GM23248 (cell line): ENCODE results near the gene BTBD2. TPM values are rescaled to one million over a fixed set of nuclear protein-coding genes. Genes with fewer than 3 reads are reported as not detected.

ENCODE experiments used
- DNase-seq: peaks from one replicate; pipeline ENCODE4 v3.0.0-alpha.2; 2015
- H2AFZ ChIP-seq: fragments of 200-600 bp; sonication (generic); 2 replicates; pipeline ENCODE4 v1.6.1; 2016; ENCODE audit warnings: antibody characterized with exemption
- H3F3A ChIP-seq: fragments of 200-600 bp; sonication (generic); 2 replicates; pipeline ENCODE4 v1.6.1; 2016; ENCODE audit warnings: mild to moderate bottlenecking, antibody characterized with exemption, mixed run types; ENCODE audit not compliant: insufficient read depth
- H3K27ac ChIP-seq: fragments of 200-600 bp; sonication (generic); 2 replicates; pipeline ENCODE4 v1.5.1; 2016; ENCODE audit warnings: mild to moderate bottlenecking
- H3K27me3 ChIP-seq: fragments of 200-600 bp; sonication (generic); replicated peaks from 2 replicates; pipeline ENCODE4 v1.6.1; 2016; ENCODE audit warnings: mild to moderate bottlenecking; ENCODE audit not compliant: insufficient read depth
- H3K36me3 ChIP-seq: fragments of 200-600 bp; sonication (generic); 2 replicates; pipeline ENCODE4 v1.6.1; 2016; ENCODE audit warnings: low read depth, mild to moderate bottlenecking
- H3K4me1 ChIP-seq: fragments of 200-600 bp; sonication (generic); 2 replicates; pipeline ENCODE4 v1.6.1; 2016; ENCODE audit warnings: mild to moderate bottlenecking; ENCODE audit not compliant: insufficient read depth
- H3K4me2 ChIP-seq: fragments of 200-600 bp; sonication (generic); one replicate; pipeline ENCODE4 v1.6.1; 2016; ENCODE audit warnings: mild to moderate bottlenecking; ENCODE audit not compliant: unreplicated experiment
- H3K4me3 ChIP-seq: fragments of 200-600 bp; sonication (generic); 2 replicates; pipeline ENCODE4 v1.5.1; 2016; ENCODE audit warnings: mild to moderate bottlenecking
- H3K79me2 ChIP-seq: fragments of 200-600 bp; sonication (generic); 2 replicates; pipeline ENCODE4 v1.6.1; 2016; ENCODE audit warnings: mild to moderate bottlenecking; ENCODE audit not compliant: insufficient read depth
- H3K9ac ChIP-seq: fragments of 200-600 bp; sonication (generic); 2 replicates; pipeline ENCODE4 v1.6.1; 2016; ENCODE audit warnings: mild to moderate bottlenecking
- H3K9me2 ChIP-seq: fragments of 200-600 bp; sonication (generic); 2 replicates; pipeline ENCODE4 v1.6.1; 2016; ENCODE audit warnings: mixed run types, mild to moderate bottlenecking, moderate library complexity; ENCODE audit not compliant: insufficient read depth
- H3K9me3 ChIP-seq: fragments of 200-600 bp; sonication (generic); one replicate; pipeline ENCODE4 v1.6.1; 2017; ENCODE audit warnings: low read depth
- H4K20me1 ChIP-seq: fragments of 200-600 bp; sonication (generic); 2 replicates; pipeline ENCODE4 v1.6.0; 2016; ENCODE audit not compliant: insufficient read depth
- EZH2 ChIP-seq: fragments of 200-600 bp; sonication (generic); IDR thresholded peaks from 2 replicates; pipeline ENCODE4 v1.6.1; 2018; ENCODE audit warnings: antibody characterized with exemption, mild to moderate bottlenecking; ENCODE audit not compliant: insufficient read depth, poor library complexity, severe bottlenecking
- EZH2phosphoT487 ChIP-seq: fragments of 200-600 bp; sonication (generic); IDR thresholded peaks from 2 replicates; pipeline ENCODE4 v1.6.1; 2018; ENCODE audit warnings: antibody characterized with exemption, moderate library complexity, mild to moderate bottlenecking, low read depth; ENCODE audit not compliant: insufficient read depth
- WGBS, 2 experiments: methylation state at CpG; one replicate each; pipeline ENCODE4 v1.1.6; 2015 to 2017; ENCODE audit warnings: low lambda C conversion rate in 2 of 2, low coverage in 1 of 2; ENCODE audit errors: missing lambda C conversion rate in 2 of 2; 5-methylcytosine and 5-hydroxymethylcytosine counted together
- in situ Hi-C: fragments of 300-500 bp; cut with MboI; formaldehyde crosslinking; loops from 2 replicates; pipeline ENCODE4 v1.15.0; 2020
- polyA plus RNA-seq: library from polyadenylated mRNA; unstranded; fragments of >200 nt; fragmentation: Nextera tagmentation; extraction: Ambion mirVana; gene quantifications from 2 replicates; pipeline ENCODE4 v1.2.1, GENCODE V29; 2016
- total RNA-seq: library from RNA; depleted of rRNA; stranded (reverse); fragments of >200 nt; shearing (Covaris generic); gene quantifications from 2 replicates; pipeline ENCODE4 v1.2.3, GENCODE V29; 2014

BTBD2 gene
- total and polyA plus RNA-seq, 2 experiments from 2014 or later = 6.8 to 69.5 TPM

DNA sequence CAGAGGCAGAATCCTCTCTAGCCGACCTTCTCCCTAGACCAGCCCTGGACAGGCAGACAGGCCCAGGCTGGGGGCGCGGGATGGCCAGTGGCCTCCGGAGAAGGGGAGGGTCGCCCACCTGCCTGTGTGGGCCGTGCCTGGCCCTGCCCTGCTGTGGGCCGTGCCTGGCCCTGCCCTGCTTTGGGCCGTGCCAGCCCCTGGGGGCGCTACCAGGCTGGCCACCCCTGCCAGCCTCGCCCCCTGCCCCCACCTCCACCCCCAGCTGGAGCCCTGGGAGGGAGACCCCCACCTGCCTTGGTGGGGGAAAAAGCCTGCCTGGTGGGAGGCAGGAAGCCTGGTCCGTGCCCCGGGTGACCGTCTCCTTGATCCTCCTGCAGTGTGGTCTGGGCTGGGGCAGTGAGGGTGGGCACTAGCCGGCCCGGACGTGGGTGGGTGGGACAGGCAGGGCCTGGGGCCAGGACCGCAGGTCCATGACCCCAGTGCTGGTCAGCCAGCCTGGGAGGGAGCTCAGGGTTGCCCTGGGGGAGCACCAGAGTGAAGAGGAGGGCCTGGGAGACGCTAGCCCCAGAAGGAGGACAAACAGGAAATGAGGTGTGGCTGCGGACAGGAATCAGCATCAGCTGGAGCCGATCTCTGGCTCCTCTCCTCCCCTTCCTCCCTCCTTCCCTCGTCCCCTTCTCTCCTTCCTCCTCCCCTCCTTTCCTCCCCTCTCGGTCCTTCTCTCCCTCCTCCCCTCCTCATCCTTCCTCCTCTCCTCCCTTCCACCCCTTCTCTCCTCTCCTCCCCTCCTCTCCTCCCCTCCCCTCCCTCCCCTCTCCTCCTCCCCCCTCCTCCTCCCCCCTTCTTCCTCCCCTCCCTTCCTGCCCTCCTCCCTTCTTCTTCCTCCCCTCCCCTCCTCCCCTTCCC is 40.7 kb upstream of the BTBD2 start:
- no peaks in the 10 kb centered on the region for H3K9me2 ChIP-seq
- H3K27me3 ChIP-seq = no peaks in the 10 kb centered on the region
- H3K4me1 ChIP-seq = peaks cover 30% of the 10 kb centered on the region
- peak overlapping the region; percentile 87 for H3K9ac ChIP-seq
- H3K27ac ChIP-seq = peak overlapping the region; percentile 76
- in situ Hi-C loops = no loop called here
- H2AFZ ChIP-seq = peak overlapping the region; percentile 71
- H3K4me2 ChIP-seq = peak overlapping the region; percentile 65
- peak; percentile 78 for DNase-seq
- TF ChIP-seq EZH2phosphoT487 (no peak), EZH2 (no peak)
- H4K20me1 ChIP-seq = no peaks in the 10 kb centered on the region
- H3K9me3 ChIP-seq = no peaks in the 10 kb centered on the region
- H3K79me2 ChIP-seq = no peaks in the 10 kb centered on the region
- 8 to 23% methylated on average over 7 to 21 of the region's 22 CpGs for WGBS, 2 experiments
- no peaks in the 10 kb centered on the region for H3K36me3 ChIP-seq
- peaks cover 11% of the 10 kb centered on the region for H3F3A ChIP-seq
- peak overlapping the region; percentile 63 for H3K4me3 ChIP-seq

DNA sequence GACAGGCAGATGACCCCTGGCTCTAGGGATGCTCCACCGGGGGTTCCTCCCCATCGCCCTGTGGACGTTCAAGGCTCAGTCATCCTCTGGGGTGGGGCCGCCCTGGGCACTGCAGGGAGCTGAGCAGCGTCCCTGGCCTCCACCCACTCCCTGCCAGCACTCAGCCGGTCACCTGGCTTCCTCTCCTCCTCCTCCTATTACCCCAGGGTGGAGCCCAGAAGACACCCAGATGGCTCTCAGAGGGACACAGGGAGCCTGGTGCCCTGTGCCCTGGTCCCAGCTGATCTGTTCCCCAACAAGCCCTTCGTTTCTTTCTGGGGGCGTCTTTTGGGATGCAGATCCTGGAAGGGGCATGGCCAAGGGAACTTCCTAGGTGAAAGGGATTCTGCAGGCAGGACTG is 39.2 kb upstream of the BTBD2 start:
- H2AFZ ChIP-seq = no peak overlapping the region

DNA sequence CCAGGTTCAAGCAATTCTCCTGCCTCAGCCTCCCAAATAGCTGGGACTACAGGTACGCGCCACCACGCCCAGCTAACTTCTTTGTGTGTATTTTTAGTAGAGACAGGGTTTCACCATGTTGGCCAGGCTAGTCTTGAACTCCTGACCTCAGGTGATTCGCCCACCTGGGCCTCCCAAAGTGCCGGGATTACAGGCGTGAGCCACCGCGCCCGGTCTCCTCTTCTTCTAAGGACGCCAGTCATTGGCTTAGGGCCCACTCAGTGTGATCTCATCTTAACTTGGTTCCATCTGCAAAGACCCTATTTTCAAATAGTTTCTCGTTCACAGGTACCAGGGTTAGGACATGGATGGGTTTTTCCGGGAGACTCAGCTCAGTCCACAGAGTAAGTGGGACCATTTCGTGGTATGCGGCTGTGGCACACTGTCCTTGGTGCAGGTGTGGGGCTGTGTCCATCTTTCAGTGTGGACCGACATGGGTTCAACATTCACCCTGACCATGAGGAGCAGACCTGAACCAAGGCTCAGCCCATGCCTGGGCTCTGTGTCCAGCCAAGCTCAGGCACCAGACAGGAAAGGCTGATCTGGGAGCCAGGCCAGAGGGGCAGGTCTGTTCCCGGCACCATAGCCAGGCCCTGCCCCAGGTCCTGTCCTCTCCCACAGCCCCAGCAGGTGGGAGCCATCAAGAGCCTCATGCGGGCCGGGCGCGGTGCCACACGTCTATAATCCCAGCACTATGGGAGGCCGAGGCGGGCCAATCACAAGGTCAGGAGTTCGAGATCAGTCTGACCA is 38.3 kb upstream of the BTBD2 start:
- H3K4me2 ChIP-seq = no peak overlapping the region
- H3K9ac ChIP-seq = no peak overlapping the region
- H3K27ac ChIP-seq = no peak overlapping the region
- 0 out of 2 replicates have a peak, but pooled peaks cover 4% of the 10 kb centered on the region for H3F3A ChIP-seq
- H3K4me3 ChIP-seq = no peak overlapping the region
- no peak for DNase-seq
- H2AFZ ChIP-seq = no peak overlapping the region
- peaks cover 15% of the 10 kb centered on the region; the same call in 1 of the 2 replicates for H3K4me1 ChIP-seq
- WGBS, 2 experiments = 92 to 93% methylated on average over 24 of the region's 24 CpGs
- in situ Hi-C loops = no loop called here
- no peak for TF ChIP-seq EZH2
- TF ChIP-seq EZH2phosphoT487 = no peak
- no peaks in the 10 kb centered on the region for H3K9me2 ChIP-seq
- peaks cover 5% of the 10 kb centered on the region; the same call in 1 of the 2 replicates for H4K20me1 ChIP-seq
- no peaks in the 10 kb centered on the region for H3K9me3 ChIP-seq
- H3K27me3 ChIP-seq = no peaks in the 10 kb centered on the region
- H3K79me2 ChIP-seq = peaks cover 19% of the 10 kb centered on the region
- no peaks in the 10 kb centered on the region for H3K36me3 ChIP-seq

More for the DNA sequence above, 39.2 kb upstream of the BTBD2 start:
- in situ Hi-C loops = no loop called here
- H3K79me2 ChIP-seq = peaks cover 9% of the 10 kb centered on the region
- no peaks in the 10 kb centered on the region for H3K27me3 ChIP-seq
- H3K9ac ChIP-seq = no peak overlapping the region
- TF ChIP-seq EZH2 (no peak), EZH2phosphoT487 (no peak)
- H3K9me2 ChIP-seq = no peaks in the 10 kb centered on the region
- no peak overlapping the region for H3K4me3 ChIP-seq
- peaks cover 18% of the 10 kb centered on the region for H3K4me1 ChIP-seq
- WGBS, 2 experiments = 74 to 79% methylated on average over 7 to 8 of the region's 8 CpGs
- no peak overlapping the region for H3K27ac ChIP-seq
- H3K36me3 ChIP-seq = no peaks in the 10 kb centered on the region
- H3F3A ChIP-seq = 0 out of 2 replicates have a peak, but pooled peaks cover 4% of the 10 kb centered on the region
- H4K20me1 ChIP-seq = no peaks in the 10 kb centered on the region
- no peaks in the 10 kb centered on the region for H3K9me3 ChIP-seq
- no peak for DNase-seq
- no peak overlapping the region for H3K4me2 ChIP-seq
